H9 (cell line): ENCODE results near the gene NIT2. TPM values are rescaled to one million over a fixed set of nuclear protein-coding genes. Genes with fewer than 3 reads are reported as not detected.

Experiments used
- DNase-seq: peaks from one replicate; pipeline ENCODE4 v3.0.0-alpha.2; 2017
- H2AFZ ChIP-seq: one replicate; pipeline ENCODE4 v1.6.1; 2013; ENCODE audit warnings: mild to moderate bottlenecking, low read length, control low read depth, moderate library complexity
- H2AK5ac ChIP-seq: 2 replicates; pipeline ENCODE4 v1.6.1; 2013; ENCODE audit warnings: low read length, control low read depth, mixed read lengths; ENCODE audit not compliant: insufficient read length
- H2BK120ac ChIP-seq: one replicate; pipeline ENCODE4 v1.6.1; 2013; ENCODE audit warnings: low read depth, mild to moderate bottlenecking, low read length, control low read depth, inconsistent platforms; ENCODE audit not compliant: poor library complexity, severe bottlenecking
- H2BK12ac ChIP-seq: 2 replicates; pipeline ENCODE4 v1.6.1; 2013; ENCODE audit warnings: low read length, control low read depth, mixed read lengths, low read depth; ENCODE audit not compliant: insufficient read length
- H2BK15ac ChIP-seq: 2 replicates; pipeline ENCODE4 v1.6.1; 2013; ENCODE audit warnings: low read depth, low read length, control low read depth
- H2BK20ac ChIP-seq: one replicate; pipeline ENCODE4 v1.6.1; 2013; ENCODE audit warnings: low read depth, mild to moderate bottlenecking, low read length, control low read depth, inconsistent platforms; ENCODE audit not compliant: poor library complexity, severe bottlenecking
- H2BK5ac ChIP-seq: 2 replicates; pipeline ENCODE4 v1.6.1; 2013; ENCODE audit warnings: low read length, control low read depth, mixed read lengths; ENCODE audit not compliant: insufficient read length
- H3K14ac ChIP-seq: 2 replicates; pipeline ENCODE4 v1.6.1; 2013; ENCODE audit warnings: low read length, control low read depth; ENCODE audit not compliant: insufficient read depth
- H3K18ac ChIP-seq: 2 replicates; pipeline ENCODE4 v1.6.1; 2013; ENCODE audit warnings: low read depth, mild to moderate bottlenecking, mixed read lengths, low read length, control low read depth; ENCODE audit not compliant: insufficient read length
- H3K23ac ChIP-seq: 2 replicates; pipeline ENCODE4 v1.6.1; 2013; ENCODE audit warnings: low read length, control low read depth, mixed read lengths, low read depth; ENCODE audit not compliant: insufficient read length
- H3K23me2 ChIP-seq: 2 replicates; pipeline ENCODE4 v1.6.1; 2013; ENCODE audit warnings: low read depth, mild to moderate bottlenecking, mixed read lengths, low read length, control low read depth; ENCODE audit not compliant: insufficient read length, poor library complexity, severe bottlenecking
- H3K27ac ChIP-seq: 2 replicates; pipeline ENCODE4 v1.5.1; 2013; ENCODE audit warnings: low read length, control low read depth, mixed read lengths, low read depth; ENCODE audit not compliant: insufficient read length
- H3K27me3 ChIP-seq: 2 replicates; pipeline ENCODE4 v1.6.1; 2013; ENCODE audit warnings: low read length, control low read depth, inconsistent platforms; ENCODE audit not compliant: insufficient read depth
- H3K4ac ChIP-seq: 2 replicates; pipeline ENCODE4 v1.6.1; 2013; ENCODE audit warnings: low read depth, mild to moderate bottlenecking, control low read depth, inconsistent platforms, low read length, moderate library complexity
- H3K4me1 ChIP-seq: 2 replicates; pipeline ENCODE4 v1.6.1; 2013; ENCODE audit warnings: low read length, control low read depth, inconsistent platforms; ENCODE audit not compliant: insufficient read depth
- H3K4me2 ChIP-seq: 2 replicates; pipeline ENCODE4 v1.6.1; 2013; ENCODE audit warnings: low read length, control low read depth, mixed read lengths; ENCODE audit not compliant: insufficient read length, insufficient read depth
- H3K56ac ChIP-seq: 2 replicates; pipeline ENCODE4 v1.6.1; 2013; ENCODE audit warnings: low read depth, mild to moderate bottlenecking, mixed read lengths, low read length, control low read depth; ENCODE audit not compliant: insufficient read length
- H3K79me1 ChIP-seq: 2 replicates; pipeline ENCODE4 v1.6.1; 2013; ENCODE audit warnings: low read depth, mild to moderate bottlenecking, moderate library complexity, low read length, control low read depth, inconsistent platforms; ENCODE audit not compliant: insufficient read depth, poor library complexity, severe bottlenecking
- H3K79me2 ChIP-seq: 2 replicates; pipeline ENCODE4 v1.6.1; 2013; ENCODE audit warnings: low read length, control low read depth, inconsistent platforms; ENCODE audit not compliant: insufficient read depth
- H3K9ac ChIP-seq: 2 replicates; pipeline ENCODE4 v1.6.1; 2013; ENCODE audit warnings: low read length, control low read depth, mixed read lengths; ENCODE audit not compliant: insufficient read length; ENCODE audit errors: extremely low read depth
- H3K9me3 ChIP-seq: one replicate; pipeline ENCODE4 v1.6.1; 2013; ENCODE audit warnings: low read depth, low read length, inconsistent platforms; ENCODE audit not compliant: control insufficient read depth
- H3T11ph ChIP-seq: one replicate; pipeline ENCODE4 v1.6.1; 2013; ENCODE audit warnings: mild to moderate bottlenecking, low read length, control low read depth, inconsistent platforms
- H4K20me1 ChIP-seq: one replicate; pipeline ENCODE4 v1.6.1; 2013; ENCODE audit not compliant: control insufficient read depth, insufficient read length, insufficient read depth
- H4K5ac ChIP-seq: 2 replicates; pipeline ENCODE4 v1.6.1; 2013; ENCODE audit warnings: low read depth, mild to moderate bottlenecking, mixed read lengths, low read length, control low read depth; ENCODE audit not compliant: insufficient read length
- H4K8ac ChIP-seq: replicated peaks from 2 replicates; pipeline ENCODE4 v1.6.1; 2013; ENCODE audit warnings: low read length, control low read depth, mixed read lengths, low read depth; ENCODE audit not compliant: insufficient read length
- H4K91ac ChIP-seq: 2 replicates; pipeline ENCODE4 v1.6.1; 2013; ENCODE audit warnings: low read depth, mild to moderate bottlenecking, moderate library complexity, mixed read lengths, low read length, control low read depth; ENCODE audit not compliant: insufficient read length
- H3K27ac Mint-ChIP-seq, 3 experiments: 2 replicates in 2 of 3; 3 replicates in 1 of 3; pipeline ENCODE4 v1.8.0; 2020 to 2021; ENCODE audit warnings: mixed read lengths in 3 of 3, mild to moderate bottlenecking in 1 of 3, moderate library complexity in 1 of 3
- H3K27me3 Mint-ChIP-seq: 2 replicates; pipeline ENCODE4 v1.8.0; 2021; ENCODE audit warnings: low read depth, mild to moderate bottlenecking, moderate library complexity, mixed read lengths
- H3K36me3 Mint-ChIP-seq, 3 experiments: 2 replicates in 2 of 3; 3 replicates in 1 of 3; pipeline ENCODE4 v1.8.0; 2020 to 2021; ENCODE audit warnings: low read depth in 3 of 3, mixed read lengths in 3 of 3; ENCODE audit not compliant: insufficient read depth in 1 of 3
- H3K4me1 Mint-ChIP-seq, 2 experiments: 2 replicates each; pipeline ENCODE4 v1.8.0; 2020; ENCODE audit warnings: mixed read lengths in 2 of 2
- H3K4me3 Mint-ChIP-seq, 2 experiments: 2 replicates in 1 of 2; 3 replicates in 1 of 2; pipeline ENCODE4 v1.8.0; 2020 to 2021; ENCODE audit warnings: mild to moderate bottlenecking in 2 of 2, mixed read lengths in 2 of 2, moderate library complexity in 1 of 2
- H3K9me3 Mint-ChIP-seq, 2 experiments: 2 replicates in 1 of 2; 3 replicates in 1 of 2; pipeline ENCODE4 v1.8.0; 2020; ENCODE audit warnings: mild to moderate bottlenecking in 2 of 2, mixed read lengths in 2 of 2, moderate library complexity in 1 of 2
- WGBS: extraction: QIAGEN DNeasy Blood & Tissue Kit; methylation state at CpG from one replicate; pipeline ENCODE4 v1.1.7; 2013; ENCODE audit warnings: missing lambda C conversion rate, low lambda C conversion rate, mixed read lengths; ENCODE audit not compliant: insufficient read length; ENCODE audit errors: extremely low coverage; 5-methylcytosine and 5-hydroxymethylcytosine counted together
- total RNA-seq: library from RNA; stranded (reverse); gene quantifications from 2 replicates; pipeline ENCODE4 v1.2.1, GENCODE V29; 2021
- TF ChIP-seq, protein P1 (sequence below): fragments of 200-600 bp; sonication (generic); conservative IDR thresholded peaks from 3 replicates; pipeline ENCODE4 v1.8.0; 2021; ENCODE audit warnings: antibody characterized with exemption, mild to moderate bottlenecking

NIT2 gene
- total RNA-seq, 1 experiment from 2014 or later: 26.6 TPM

DNA sequence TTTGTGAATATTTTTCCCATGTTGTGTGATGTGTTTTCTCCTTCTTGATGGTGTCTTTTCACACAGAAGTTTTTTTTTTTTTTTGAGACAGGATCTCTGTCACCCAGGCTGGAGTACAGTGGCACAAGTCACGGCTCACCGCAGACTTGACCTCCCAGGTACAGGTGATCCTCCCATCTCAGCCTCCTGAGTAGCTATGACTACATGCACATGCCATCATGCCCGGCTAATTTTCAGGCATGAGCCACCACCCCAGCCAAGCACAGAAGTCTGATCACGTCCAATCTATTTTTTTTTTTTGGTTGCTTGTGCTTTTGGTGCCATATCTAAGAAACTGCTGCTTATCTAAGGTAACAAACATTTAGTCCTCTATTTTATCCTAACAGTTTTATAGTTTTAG, 41.7 kb downstream of the NIT2 start:
- Mint-ChIP-seq H3K4me1 (0 out of 4 replicates have a peak, but pooled peaks cover 0 to 2% of the 10 kb centered on the region in 2 experiments), H3K9me3 (no peaks in the 10 kb centered on the region), H3K4me3 (no peak overlapping the region), H3K27ac (no peak overlapping the region), H3K36me3 (peaks cover 14 to 75% (median 59%) of the 10 kb centered on the region in 3 experiments; a peak in 6 of 7 replicates), H3K27me3 (no peaks in the 10 kb centered on the region)
- H3K4ac ChIP-seq: no peak overlapping the region
- WGBS: no CpG with 5 or more reads among the region's 4 CpGs
- no peak overlapping the region for H3K18ac ChIP-seq
- no peak overlapping the region for H3K9ac ChIP-seq
- no peak overlapping the region for H3K23ac ChIP-seq
- H2BK5ac ChIP-seq: no peak overlapping the region
- no peak overlapping the region for H3K14ac ChIP-seq
- H2BK12ac ChIP-seq: no peak overlapping the region
- H3K4me1 ChIP-seq: no peaks in the 10 kb centered on the region
- no peaks in the 10 kb centered on the region for H3K79me2 ChIP-seq
- H4K20me1 ChIP-seq: no peaks in the 10 kb centered on the region
- H4K91ac ChIP-seq: no peak overlapping the region
- H4K8ac ChIP-seq: no peak overlapping the region
- no peak overlapping the region for H3K27ac ChIP-seq
- H3K9me3 ChIP-seq: no peaks in the 10 kb centered on the region
- no peak overlapping the region for H2BK15ac ChIP-seq
- H2BK120ac ChIP-seq: no peak overlapping the region
- DNase-seq: no peak
- H3T11ph ChIP-seq: no peak overlapping the region
- H3K23me2 ChIP-seq: no peaks in the 10 kb centered on the region
- TF ChIP-seq, protein P1, sequence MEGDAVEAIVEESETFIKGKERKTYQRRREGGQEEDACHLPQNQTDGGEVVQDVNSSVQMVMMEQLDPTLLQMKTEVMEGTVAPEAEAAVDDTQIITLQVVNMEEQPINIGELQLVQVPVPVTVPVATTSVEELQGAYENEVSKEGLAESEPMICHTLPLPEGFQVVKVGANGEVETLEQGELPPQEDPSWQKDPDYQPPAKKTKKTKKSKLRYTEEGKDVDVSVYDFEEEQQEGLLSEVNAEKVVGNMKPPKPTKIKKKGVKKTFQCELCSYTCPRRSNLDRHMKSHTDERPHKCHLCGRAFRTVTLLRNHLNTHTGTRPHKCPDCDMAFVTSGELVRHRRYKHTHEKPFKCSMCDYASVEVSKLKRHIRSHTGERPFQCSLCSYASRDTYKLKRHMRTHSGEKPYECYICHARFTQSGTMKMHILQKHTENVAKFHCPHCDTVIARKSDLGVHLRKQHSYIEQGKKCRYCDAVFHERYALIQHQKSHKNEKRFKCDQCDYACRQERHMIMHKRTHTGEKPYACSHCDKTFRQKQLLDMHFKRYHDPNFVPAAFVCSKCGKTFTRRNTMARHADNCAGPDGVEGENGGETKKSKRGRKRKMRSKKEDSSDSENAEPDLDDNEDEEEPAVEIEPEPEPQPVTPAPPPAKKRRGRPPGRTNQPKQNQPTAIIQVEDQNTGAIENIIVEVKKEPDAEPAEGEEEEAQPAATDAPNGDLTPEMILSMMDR: no peak
- H2AK5ac ChIP-seq: no peak overlapping the region
- no peak overlapping the region for H3K4me2 ChIP-seq
- peaks cover 2% of the 10 kb centered on the region for H3K79me1 ChIP-seq
- no peak overlapping the region for H3K56ac ChIP-seq
- H2BK20ac ChIP-seq: no peak overlapping the region
- no peaks in the 10 kb centered on the region for H3K27me3 ChIP-seq
- no peak overlapping the region for H2AFZ ChIP-seq
- no peak overlapping the region for H4K5ac ChIP-seq
